ENCODE data around the gene GAREM1.

DNA sequence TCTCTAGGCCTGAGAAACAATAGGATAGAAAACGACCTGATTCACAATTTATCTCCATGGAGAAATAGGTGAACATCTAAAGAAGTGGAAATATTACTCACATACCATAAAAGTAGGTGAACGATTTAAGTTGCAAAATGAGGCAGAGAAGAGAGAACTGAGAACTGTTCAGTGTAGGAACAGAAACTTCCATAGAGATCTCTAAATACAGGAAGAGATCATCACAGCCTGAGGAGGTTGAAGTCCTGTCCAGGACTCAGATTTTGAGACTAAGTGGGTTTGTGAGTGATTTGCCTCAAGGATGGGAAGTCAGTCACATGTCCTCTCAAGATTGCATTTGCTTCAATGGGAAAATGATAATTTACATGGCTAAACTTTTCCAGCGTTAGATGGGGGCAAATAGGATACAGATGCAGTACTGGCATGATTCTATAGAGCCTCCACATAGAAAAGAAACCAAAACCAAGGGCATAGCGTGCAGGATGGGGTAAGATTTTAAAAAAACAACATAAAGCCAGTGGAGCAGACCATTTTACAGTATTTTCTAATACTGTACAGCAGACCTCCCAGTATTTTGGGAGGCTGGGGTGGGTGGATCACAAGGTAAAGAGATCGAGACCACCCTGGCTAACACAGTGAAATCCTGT lies 212.0 kb downstream of the GAREM1 start:
- TF ChIP-seq CTCF (IDR thresholded peaks at IDR 0.05) (no peak), POLR2AphosphoS5 (IDR thresholded peaks at IDR 0.05) (no peak), EP300 (IDR thresholded peaks at IDR 0.05) (no peak)
